K562 (cell line): ENCODE data around the gene AK2. TPM values are rescaled to one million over a fixed set of nuclear protein-coding genes. Genes with fewer than 3 reads are reported as not detected.

ENCODE experiments used
- ARHGAP35 ChIP-seq: fragments of 450-650 bp; IDR thresholded peaks from 2 replicates; pipeline ENCODE4 v1.6.1; 2018; ENCODE audit not compliant: partially characterized antibody
- BRCA1 ChIP-seq, 2 experiments: fragments of 450-650 bp in 1 of 2; sonication (generic) in 1 of 2; formaldehyde crosslinking in 1 of 2; IDR thresholded peaks; 2 replicates each; pipeline versions ENCODE4 v1.5.0 to v1.6.1; 2017 to 2020; ENCODE audit warnings: mild to moderate bottlenecking in 1 of 2, missing genetic modification reagents in 1 of 2
- ERF ChIP-seq: fragments of 450-650 bp; formaldehyde crosslinking; IDR thresholded peaks from 2 replicates; pipeline ENCODE4 v1.4.0; 2020; ENCODE audit warnings: mild to moderate bottlenecking, mixed read lengths
- ETV1 ChIP-seq: fragments of 450-650 bp; conservative IDR thresholded peaks from 2 replicates; pipeline ENCODE4 v1.6.1; 2016; ENCODE audit warnings: missing genetic modification characterization, control low read depth, low read depth, missing compliant biosample characterization
- HDAC6 ChIP-seq: IDR thresholded peaks from 2 replicates; pipeline ENCODE4 v1.6.1; 2012; ENCODE audit warnings: low read depth, mild to moderate bottlenecking, control low read depth, inconsistent platforms, low read length, moderate library complexity
- JUND ChIP-seq, 2 experiments: IDR thresholded peaks; 2 replicates in 1 of 2; 3 replicates in 1 of 2; pipeline ENCODE4 v1.6.1; 2011; ENCODE audit warnings: borderline replicate concordance in 2 of 2, low read depth in 2 of 2, low read length in 2 of 2, improper control_type of control experiment in 1 of 2, missing biosample characterization in 1 of 2, missing genetic modification characterization in 1 of 2, missing genetic modification reagents in 1 of 2
- KLF13 ChIP-seq: fragments of 450-650 bp; IDR thresholded peaks from 2 replicates; pipeline ENCODE4 v1.6.1; 2016; ENCODE audit warnings: missing genetic modification characterization, low read depth, mild to moderate bottlenecking, missing compliant biosample characterization, moderate library complexity, borderline replicate concordance
- KLF6 ChIP-seq: fragments of 250-450 bp; sonication (Bioruptor Pico); IDR thresholded peaks from 2 replicates; pipeline ENCODE4 v1.4.0; 2020; ENCODE audit warnings: mild to moderate bottlenecking, moderate library complexity, borderline replicate concordance
- MAZ ChIP-seq, 2 experiments: fragments of 450-650 bp in 1 of 2; sonication (generic) in 1 of 2; formaldehyde crosslinking; IDR thresholded peaks in 1 of 2; conservative IDR thresholded peaks in 1 of 2; 2 replicates each; pipeline versions ENCODE4 v1.4.0 to v1.5.0; 2020; ENCODE audit warnings: mild to moderate bottlenecking in 1 of 2, missing genetic modification reagents in 1 of 2
- MXI1 ChIP-seq: IDR thresholded peaks from 2 replicates; pipeline ENCODE4 v1.6.1; 2011; ENCODE audit warnings: low read depth, mild to moderate bottlenecking, improper control_type of control experiment, low read length
- MYC ChIP-seq, 2 experiments: fragments of 250-450 bp in 1 of 2; sonication (Bioruptor Pico) in 1 of 2; IDR thresholded peaks; 2 replicates each; pipeline versions ENCODE4 v1.5.1 to v1.6.1; 2012 to 2021; ENCODE audit warnings: low read depth in 2 of 2, borderline replicate concordance in 1 of 2, improper control_type of control experiment in 1 of 2, low read length in 1 of 2, mild to moderate bottlenecking in 1 of 2, moderate library complexity in 1 of 2
- NFRKB ChIP-seq: fragments of 450-650 bp; IDR thresholded peaks from 2 replicates; pipeline ENCODE4 v1.6.1; 2016; ENCODE audit warnings: low read depth
- PHF8 ChIP-seq: fragments of 200-600 bp; sonication (generic); IDR thresholded peaks from 2 replicates; pipeline ENCODE4 v1.6.1; 2012; ENCODE audit warnings: mixed run types, mild to moderate bottlenecking, inconsistent platforms, low read length, moderate library complexity, borderline replicate concordance
- RCOR1 ChIP-seq, 2 experiments: IDR thresholded peaks; 2 replicates each; pipeline ENCODE4 v1.6.1; 2012; ENCODE audit warnings: low read depth in 2 of 2, low read length in 2 of 2, borderline replicate concordance in 1 of 2, improper control_type of control experiment in 1 of 2
- SLC30A9 ChIP-seq: fragments of 250-450 bp; sonication (Bioruptor Pico); IDR thresholded peaks from 2 replicates; pipeline ENCODE4 v1.8.0; 2022; ENCODE audit warnings: mild to moderate bottlenecking, moderate library complexity
- TCF7L2 ChIP-seq: fragments of 150-350 bp; IDR thresholded peaks from 2 replicates; pipeline ENCODE4 v1.6.1; 2016; ENCODE audit warnings: low read depth, mild to moderate bottlenecking, low read length, moderate library complexity
- U2AF2 ChIP-seq: fragments of 200-400 bp; formaldehyde crosslinking; optimal IDR thresholded peaks from 2 replicates; pipeline ENCODE3; 2017; ENCODE audit warnings: low read depth, mild to moderate bottlenecking, low read length
- ZNF133 ChIP-seq: fragments of 250-450 bp; sonication (Bioruptor Pico); IDR thresholded peaks from 2 replicates; pipeline ENCODE4 v1.4.0; 2020; ENCODE audit warnings: mild to moderate bottlenecking
- ZNF561 ChIP-seq: fragments of 450-650 bp; formaldehyde crosslinking; conservative IDR thresholded peaks from 2 replicates; pipeline ENCODE4 v1.4.0; 2020; ENCODE audit warnings: mild to moderate bottlenecking, moderate library complexity
- polyA plus RNA-seq, 8 experiments: library from polyadenylated mRNA; depleted of rRNA in 4 of 8; stranded (reverse) in 5 of 8; unstranded in 3 of 8; fragments of >200 nt; fragmentation: Nextera tagmentation in 2 of 8; fragmentation: Illumina TruSeq in 1 of 8; extraction: Ambion mirVana in 2 of 8; extraction: Trizol in 1 of 8; gene quantifications; 2 replicates each; pipeline versions ENCODE4 v1.2.1 to v1.2.3, GENCODE V29; 2011 to 2014; ENCODE audit warnings: inconsistent platforms in 1 of 8, missing spikeins in 1 of 8
- total RNA-seq, 7 experiments: library from RNA; depleted of rRNA in 6 of 7; stranded (reverse); fragments of >200 nt in 6 of 7; fragmentation: Illumina TruSeq in 2 of 7; extraction: Trizol in 2 of 7; gene quantifications; 2 replicates each; pipeline versions ENCODE4 v1.2.1 to v1.2.3, GENCODE V29; 2011 to 2021; ENCODE audit warnings: low replicate concordance in 1 of 7
- TF ChIP-seq, protein P1 (sequence below), 2 experiments: IDR thresholded peaks; 2 replicates each; pipeline ENCODE4 v1.6.1; 2011; ENCODE audit warnings: borderline replicate concordance in 1 of 2, control low read depth in 1 of 2, low read depth in 1 of 2, low read length in 1 of 2, mild to moderate bottlenecking in 1 of 2, mixed read lengths in 1 of 2, moderate library complexity in 1 of 2; ENCODE audit not compliant: insufficient read depth in 1 of 2, insufficient read length in 1 of 2, poor library complexity in 1 of 2, severe bottlenecking in 1 of 2; ENCODE audit errors: extremely low read depth in 1 of 2
- TF ChIP-seq, protein P2 (sequence below): fragments of 450-650 bp; IDR thresholded peaks from 2 replicates; pipeline ENCODE4 v1.6.1; 2018; ENCODE audit not compliant: partially characterized antibody

AK2 gene
- total and polyA plus RNA-seq, 9 of the 15 experiments (the other 6 are each of a cell fraction or from before 2014, with no cell fraction given) = 105 to 1,050 (median 509) TPM

DNA sequence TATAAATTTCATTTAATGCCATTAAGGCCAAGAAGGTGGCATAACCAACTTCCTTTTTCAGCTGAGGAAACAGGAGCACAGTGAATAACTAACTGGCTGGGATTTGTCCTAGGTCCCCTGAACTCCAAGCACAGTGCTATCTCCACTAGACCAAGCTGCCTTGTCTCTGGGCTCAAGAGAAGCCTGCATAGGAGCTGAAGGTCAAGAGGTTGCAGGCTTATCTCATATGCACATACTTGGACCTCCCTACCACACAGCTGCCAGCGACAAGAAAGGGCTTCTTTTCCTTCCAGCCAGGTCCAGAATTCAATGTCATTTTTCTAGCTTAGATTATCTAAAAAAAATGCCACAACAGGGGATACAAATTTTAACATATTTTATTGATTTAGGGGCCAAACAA lies 27.1 kb downstream of the AK2 start (continued):
- TF ChIP-seq MYC (IDR thresholded peaks at IDR 0.05; ENCODE audit: low read depth, low read length) (peak; percentile 54; the same call in 1 of the 2 replicates), MYC (CRISPR knock-in tag; IDR thresholded peaks at IDR 0.05; ENCODE audit: borderline replicate concordance, low read depth) (no peak), BRCA1 (IDR thresholded peaks at IDR 0.05) (no peak), BRCA1 (CRISPR knock-in tag; IDR thresholded peaks at IDR 0.05) (no peak), HDAC6 (no peak), KLF6 (no peak), MAZ (CRISPR knock-in tag; conservative IDR thresholded peaks at IDR 0.05 in 1 of 2, IDR thresholded peaks at IDR 0.05 in 1 of 2) (0 out of 4 replicates have a peak, but pooled peaks of 1 of the 2 experiments have one; percentile 27), PHF8 (no peak), ERF (no peak), MXI1 (peak; percentile 44; the same call in 1 of the 2 replicates), SLC30A9 (CRISPR knock-in tag) (no peak), KLF13 (no peak), ZNF561 (CRISPR knock-in tag) (no peak), JUND (IDR thresholded peaks at IDR 0.05; ENCODE audit: borderline replicate concordance, low read depth, low read length) (peak; percentile 81; the same call in 1 of the 2 replicates), JUND (tag; IDR thresholded peaks at IDR 0.05; ENCODE audit: borderline replicate concordance, low read depth, low read length) (no peak; the same call in 2 of the 3 replicates), TCF7L2 (no peak), RCOR1 (IDR thresholded peaks at IDR 0.05; ENCODE audit: borderline replicate concordance in 1 of 2, low read depth in 2 of 2, low read length in 2 of 2) (peak; percentile 93 to 97), ZNF133 (CRISPR knock-in tag) (no peak), NFRKB (no peak), U2AF2 (no peak), ETV1 (tag) (no peak), ARHGAP35 (no peak)
- TF ChIP-seq, protein P1, sequence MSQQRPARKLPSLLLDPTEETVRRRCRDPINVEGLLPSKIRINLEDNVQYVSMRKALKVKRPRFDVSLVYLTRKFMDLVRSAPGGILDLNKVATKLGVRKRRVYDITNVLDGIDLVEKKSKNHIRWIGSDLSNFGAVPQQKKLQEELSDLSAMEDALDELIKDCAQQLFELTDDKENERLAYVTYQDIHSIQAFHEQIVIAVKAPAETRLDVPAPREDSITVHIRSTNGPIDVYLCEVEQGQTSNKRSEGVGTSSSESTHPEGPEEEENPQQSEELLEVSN (IDR thresholded peaks at IDR 0.05; ENCODE audit: borderline replicate concordance in 1 of 2, extremely low read depth in 1 of 2, insufficient read depth in 1 of 2, insufficient read length in 1 of 2, low read depth in 1 of 2, low read length in 1 of 2, poor library complexity in 1 of 2, severe bottlenecking in 1 of 2) = no peak
- TF ChIP-seq, protein P2, sequence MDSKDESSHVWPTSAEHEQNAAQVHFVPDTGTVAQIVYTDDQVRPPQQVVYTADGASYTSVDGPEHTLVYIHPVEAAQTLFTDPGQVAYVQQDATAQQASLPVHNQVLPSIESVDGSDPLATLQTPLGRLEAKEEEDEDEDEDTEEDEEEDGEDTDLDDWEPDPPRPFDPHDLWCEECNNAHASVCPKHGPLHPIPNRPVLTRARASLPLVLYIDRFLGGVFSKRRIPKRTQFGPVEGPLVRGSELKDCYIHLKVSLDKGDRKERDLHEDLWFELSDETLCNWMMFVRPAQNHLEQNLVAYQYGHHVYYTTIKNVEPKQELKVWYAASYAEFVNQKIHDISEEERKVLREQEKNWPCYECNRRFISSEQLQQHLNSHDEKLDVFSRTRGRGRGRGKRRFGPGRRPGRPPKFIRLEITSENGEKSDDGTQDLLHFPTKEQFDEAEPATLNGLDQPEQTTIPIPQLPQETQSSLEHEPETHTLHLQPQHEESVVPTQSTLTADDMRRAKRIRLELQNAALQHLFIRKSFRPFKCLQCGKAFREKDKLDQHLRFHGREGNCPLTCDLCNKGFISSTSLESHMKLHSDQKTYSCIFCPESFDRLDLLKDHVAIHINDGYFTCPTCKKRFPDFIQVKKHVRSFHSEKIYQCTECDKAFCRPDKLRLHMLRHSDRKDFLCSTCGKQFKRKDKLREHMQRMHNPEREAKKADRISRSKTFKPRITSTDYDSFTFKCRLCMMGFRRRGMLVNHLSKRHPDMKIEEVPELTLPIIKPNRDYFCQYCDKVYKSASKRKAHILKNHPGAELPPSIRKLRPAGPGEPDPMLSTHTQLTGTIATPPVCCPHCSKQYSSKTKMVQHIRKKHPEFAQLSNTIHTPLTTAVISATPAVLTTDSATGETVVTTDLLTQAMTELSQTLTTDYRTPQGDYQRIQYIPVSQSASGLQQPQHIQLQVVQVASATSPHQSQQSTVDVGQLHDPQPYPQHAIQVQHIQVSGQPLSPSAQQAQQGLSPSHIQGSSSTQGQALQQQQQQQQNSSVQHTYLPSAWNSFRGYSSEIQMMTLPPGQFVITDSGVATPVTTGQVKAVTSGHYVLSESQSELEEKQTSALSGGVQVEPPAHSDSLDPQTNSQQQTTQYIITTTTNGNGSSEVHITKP = no peak
